Natural killer cell treated with Interleukin-12 subunit alpha and Interleukin-12 subunit beta and Interleukin-15 and Interleukin-18, amount 100 ng/mL, for 72 hours (primary cell): ENCODE results near the gene LRRC56. TPM values are rescaled to one million over a fixed set of nuclear protein-coding genes. Genes with fewer than 3 reads are reported as not detected.
A peak's percentile ranks its signal among the peaks of the same experiment; 100 is the strongest.

Experiments used
- ATAC-seq, 2 donors: fragments of 150-1000 bp; cut with Tn5 transposase in 1 of 2; sonication (Bioruptor Pico), chemical (Tn5 transposase) in 1 of 2; 2 replicates each; pipeline ENCODE4 v1.10.0; 2021
- DNase-seq: peaks from one replicate; pipeline ENCODE4 v3.0.0; 2022; ENCODE audit warnings: low spot score
- H3K27ac Mint-ChIP-seq, 2 donors: 1 replicate in 1 of 2; 2 replicates in 1 of 2; pipeline ENCODE4 v1.8.0; 2022; ENCODE audit warnings: mixed read lengths in 2 of 2, mild to moderate bottlenecking in 1 of 2, moderate library complexity in 1 of 2
- H3K27me3 Mint-ChIP-seq, 2 donors: 1 replicate in 1 of 2; 2 replicates in 1 of 2; pipeline ENCODE4 v1.8.0; 2022; ENCODE audit warnings: mixed read lengths in 2 of 2
- H3K36me3 Mint-ChIP-seq: one replicate; pipeline ENCODE4 v1.8.0; 2022; ENCODE audit warnings: mixed read lengths
- H3K4me1 Mint-ChIP-seq, 2 donors: 1 replicate in 1 of 2; 2 replicates in 1 of 2; pipeline ENCODE4 v1.8.0; 2022; ENCODE audit warnings: low read depth in 2 of 2, mixed read lengths in 2 of 2, mild to moderate bottlenecking in 1 of 2
- H3K4me3 Mint-ChIP-seq: one replicate; pipeline ENCODE4 v1.8.0; 2022; ENCODE audit warnings: mixed read lengths
- H3K9me3 Mint-ChIP-seq: 2 replicates; pipeline ENCODE4 v1.8.0; 2022; ENCODE audit warnings: mixed read lengths
- total RNA-seq, 2 donors: library from RNA; stranded (reverse); gene quantifications; one replicate each; pipeline ENCODE4 v1.2.3, GENCODE V29; 2022

The LRRC56 gene
- total RNA-seq: 1 to 10 TPM in 1 of 2 donors, under 1 TPM in 1; 0.98 to 1.8 TPM

GRCh38 chr11:536841-537621, at the start of gene LRRC56:
TSS of gene LRRC56 (plus strand) at chr11:537527. CDS start at chr11:540685, 3,158 bp downstream.
- ATAC-seq (peak; percentile 60 to 69), DNase-seq (peak; percentile 90)
- Mint-ChIP-seq H3K4me1 (peaks cover 5 to 10% of the 10 kb centered on the region in 2 donors), H3K9me3 (no peaks in the 10 kb centered on the region), H3K4me3 (peak within 1 kb of the TSS; percentile 91), H3K36me3 (no peaks in the 10 kb centered on the region), H3K27ac (peak within 1 kb of the TSS; percentile 75 to 81), H3K27me3 (no peaks in the 10 kb centered on the region)

- no peaks in the 10 kb centered on the region for H3K9me3 Mint-ChIP-seq
Measured at GRCh38 chr11:487571-488021, 49.7 kb upstream of the LRRC56 start.

GRCh38 chr11:488062-488461, 49.3 kb upstream of the LRRC56 start:
- H3K27me3 Mint-ChIP-seq: no peaks in the 10 kb centered on the region
- DNase-seq (no peak), ATAC-seq (no peak)
- no peaks in the 10 kb centered on the region for H3K9me3 Mint-ChIP-seq
- H3K27ac Mint-ChIP-seq: no peak overlapping the region
- no peak overlapping the region for H3K4me3 Mint-ChIP-seq
- H3K4me1 Mint-ChIP-seq: peaks cover 0 to 2% of the 10 kb centered on the region in 2 donors
- H3K36me3 Mint-ChIP-seq: no peaks in the 10 kb centered on the region

More at GRCh38 chr11:487571-488021, 49.7 kb upstream of the LRRC56 start:
- no peaks in the 10 kb centered on the region for H3K36me3 Mint-ChIP-seq
- no peak overlapping the region for H3K27ac Mint-ChIP-seq
- DNase-seq (no peak), ATAC-seq (no peak)
- H3K4me3 Mint-ChIP-seq: no peak overlapping the region
- H3K4me1 Mint-ChIP-seq: peaks cover 0 to 2% of the 10 kb centered on the region in 2 donors
- no peaks in the 10 kb centered on the region for H3K27me3 Mint-ChIP-seq

- no peak overlapping the region for H3K27ac Mint-ChIP-seq
- H3K4me3 Mint-ChIP-seq: no peak overlapping the region
- ATAC-seq: no peak
- DNase-seq: no peak
- H3K9me3 Mint-ChIP-seq: no peaks in the 10 kb centered on the region
- no peaks in the 10 kb centered on the region for H3K36me3 Mint-ChIP-seq
- H3K4me1 Mint-ChIP-seq: peaks cover 0 to 2% of the 10 kb centered on the region in 2 donors
- no peaks in the 10 kb centered on the region for H3K27me3 Mint-ChIP-seq
Measured at GRCh38 chr11:488579-488978, 48.7 kb upstream of the LRRC56 start.

GRCh38 chr11:488992-489391, 48.3 kb upstream of the LRRC56 start:
- Mint-ChIP-seq H3K4me3 (no peak overlapping the region), H3K4me1 (peaks cover 0 to 2% of the 10 kb centered on the region in 2 donors), H3K36me3 (no peaks in the 10 kb centered on the region), H3K9me3 (no peaks in the 10 kb centered on the region), H3K27me3 (no peaks in the 10 kb centered on the region), H3K27ac (no peak overlapping the region)
- DNase-seq: no peak
- no peak for ATAC-seq

- Mint-ChIP-seq H3K4me1 (peaks cover 0 to 2% of the 10 kb centered on the region in 2 donors), H3K27me3 (no peaks in the 10 kb centered on the region), H3K27ac (no peak overlapping the region), H3K36me3 (no peaks in the 10 kb centered on the region), H3K4me3 (no peak overlapping the region), H3K9me3 (no peaks in the 10 kb centered on the region)
- no peak for DNase-seq
- ATAC-seq: no peak
Measured at GRCh38 chr11:489610-490185, 47.6 kb upstream of the LRRC56 start.

- Mint-ChIP-seq H3K27me3 (no peaks in the 10 kb centered on the region), H3K27ac (no peak overlapping the region), H3K36me3 (no peaks in the 10 kb centered on the region), H3K4me3 (no peak overlapping the region), H3K9me3 (no peaks in the 10 kb centered on the region), H3K4me1 (peaks cover 0 to 2% of the 10 kb centered on the region in 2 donors)
- no peak for DNase-seq
- ATAC-seq: peak in 1 of 2 donors; percentile 9
Measured at GRCh38 chr11:490186-490929, 47.0 kb upstream of the LRRC56 start.

GRCh38 chr11:490930-491260, 46.4 kb upstream of the LRRC56 start:
- H3K9me3 Mint-ChIP-seq: no peaks in the 10 kb centered on the region
- peak in 1 of 2 donors; percentile 37 for ATAC-seq
- H3K27me3 Mint-ChIP-seq: no peaks in the 10 kb centered on the region
- H3K36me3 Mint-ChIP-seq: peaks cover 3% of the 10 kb centered on the region
- H3K4me1 Mint-ChIP-seq: peaks cover 0 to 2% of the 10 kb centered on the region in 2 donors
- no peak for DNase-seq
- no peak overlapping the region for H3K27ac Mint-ChIP-seq
- H3K4me3 Mint-ChIP-seq: no peak overlapping the region

- Mint-ChIP-seq H3K36me3 (peaks cover 5% of the 10 kb centered on the region), H3K27ac (no peak overlapping the region), H3K27me3 (no peaks in the 10 kb centered on the region), H3K9me3 (no peaks in the 10 kb centered on the region), H3K4me3 (no peak overlapping the region), H3K4me1 (peaks cover 0 to 2% of the 10 kb centered on the region in 2 donors)
- no peak for ATAC-seq
- no peak for DNase-seq
Measured at GRCh38 chr11:491358-491757, 46.0 kb upstream of the LRRC56 start.

GRCh38 chr11:492427-493226, 44.7 kb upstream of the LRRC56 start:
- H3K27ac Mint-ChIP-seq: no peak overlapping the region
- H3K27me3 Mint-ChIP-seq: no peaks in the 10 kb centered on the region
- DNase-seq (no peak), ATAC-seq (no peak)
- H3K4me1 Mint-ChIP-seq: peaks cover 4 to 9% of the 10 kb centered on the region in 2 donors
- no peaks in the 10 kb centered on the region for H3K9me3 Mint-ChIP-seq
- peaks cover 11% of the 10 kb centered on the region for H3K36me3 Mint-ChIP-seq
- no peak overlapping the region for H3K4me3 Mint-ChIP-seq

GRCh38 chr11:494761-495536, 42.4 kb upstream of the LRRC56 start:
- Mint-ChIP-seq H3K27me3 (no peaks in the 10 kb centered on the region), H3K4me1 (peaks cover 6 to 11% of the 10 kb centered on the region in 2 donors), H3K36me3 (peaks cover 14% of the 10 kb centered on the region), H3K27ac (no peak overlapping the region), H3K4me3 (no peak overlapping the region), H3K9me3 (no peaks in the 10 kb centered on the region)
- no peak for DNase-seq
- ATAC-seq: no peak

- Mint-ChIP-seq H3K27ac (no peak overlapping the region), H3K4me1 (peaks cover 6 to 11% of the 10 kb centered on the region in 2 donors), H3K4me3 (no peak overlapping the region), H3K9me3 (no peaks in the 10 kb centered on the region), H3K27me3 (no peaks in the 10 kb centered on the region), H3K36me3 (peaks cover 14% of the 10 kb centered on the region)
- DNase-seq (no peak), ATAC-seq (no peak)
Measured at GRCh38 chr11:495537-495931, 41.8 kb upstream of the LRRC56 start.
